Fibroblast of pulmonary artery (primary cell): ENCODE results near the gene SLC7A6.

Experiments
- DNase-seq: peaks from one replicate; pipeline ENCODE4 v3.0.0-alpha.2; 2010; ENCODE audit warnings: low read depth
- H3K4me3 ChIP-seq: replicated peaks from 2 replicates; pipeline ENCODE4 v1.5.1; 2011; ENCODE audit warnings: low read depth, mild to moderate bottlenecking, control low read depth, low read length, moderate library complexity
- TF ChIP-seq, protein P1 (sequence below): IDR thresholded peaks from 2 replicates; pipeline ENCODE4 v1.5.1; 2011; ENCODE audit warnings: mild to moderate bottlenecking, control low read depth, low read length, inconsistent platforms; ENCODE audit errors: missing control alignments

Gene SLC7A6

DNA sequence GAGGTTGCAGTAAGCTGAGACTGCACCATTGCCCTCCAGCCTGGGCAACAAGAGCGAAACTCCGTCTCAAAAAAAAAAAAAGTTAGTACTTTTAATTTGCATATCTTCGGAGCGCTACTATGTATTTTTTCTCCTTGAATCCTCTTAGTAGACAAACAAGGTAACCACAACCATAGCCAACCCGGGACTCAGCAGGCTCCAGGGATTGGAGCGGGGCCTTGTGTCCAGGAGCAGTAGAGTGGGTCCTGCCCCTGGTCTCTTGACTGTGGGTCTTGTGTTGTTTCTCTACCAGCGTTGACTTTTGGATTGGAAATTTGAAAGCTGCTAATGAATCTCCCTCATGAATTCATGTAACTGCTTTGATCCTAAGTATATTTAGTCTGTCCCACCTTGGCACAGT is 78.8 kb downstream of the SLC7A6 start:
- H3K4me3 ChIP-seq, result no peak overlapping the region
- no peak for DNase-seq
- TF ChIP-seq, protein P1, sequence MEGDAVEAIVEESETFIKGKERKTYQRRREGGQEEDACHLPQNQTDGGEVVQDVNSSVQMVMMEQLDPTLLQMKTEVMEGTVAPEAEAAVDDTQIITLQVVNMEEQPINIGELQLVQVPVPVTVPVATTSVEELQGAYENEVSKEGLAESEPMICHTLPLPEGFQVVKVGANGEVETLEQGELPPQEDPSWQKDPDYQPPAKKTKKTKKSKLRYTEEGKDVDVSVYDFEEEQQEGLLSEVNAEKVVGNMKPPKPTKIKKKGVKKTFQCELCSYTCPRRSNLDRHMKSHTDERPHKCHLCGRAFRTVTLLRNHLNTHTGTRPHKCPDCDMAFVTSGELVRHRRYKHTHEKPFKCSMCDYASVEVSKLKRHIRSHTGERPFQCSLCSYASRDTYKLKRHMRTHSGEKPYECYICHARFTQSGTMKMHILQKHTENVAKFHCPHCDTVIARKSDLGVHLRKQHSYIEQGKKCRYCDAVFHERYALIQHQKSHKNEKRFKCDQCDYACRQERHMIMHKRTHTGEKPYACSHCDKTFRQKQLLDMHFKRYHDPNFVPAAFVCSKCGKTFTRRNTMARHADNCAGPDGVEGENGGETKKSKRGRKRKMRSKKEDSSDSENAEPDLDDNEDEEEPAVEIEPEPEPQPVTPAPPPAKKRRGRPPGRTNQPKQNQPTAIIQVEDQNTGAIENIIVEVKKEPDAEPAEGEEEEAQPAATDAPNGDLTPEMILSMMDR, result no peak

DNA sequence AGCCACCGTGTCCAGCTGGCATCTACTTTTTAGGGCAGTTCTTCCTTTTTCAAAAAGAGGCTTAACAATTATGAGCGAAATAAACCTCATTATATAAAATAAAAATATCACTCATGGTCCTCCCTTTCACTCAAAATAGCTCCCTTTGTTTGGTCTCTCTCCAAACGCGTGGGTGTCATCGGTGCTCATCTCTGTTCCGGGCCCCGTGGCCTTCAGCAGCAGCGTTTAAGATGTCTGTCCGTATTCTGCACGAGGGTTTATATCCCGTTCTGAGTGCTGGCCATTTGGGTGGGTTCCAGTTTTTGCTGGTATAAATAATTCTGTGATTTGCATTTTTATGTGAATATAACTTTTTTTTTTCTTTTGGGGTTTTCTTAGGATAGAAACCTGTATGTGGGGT is 79.9 kb downstream of the SLC7A6 start:
- TF ChIP-seq, protein P1, result no peak
- no peak for DNase-seq
- no peak overlapping the region for H3K4me3 ChIP-seq

- no peak for DNase-seq
- TF ChIP-seq, protein P1, result no peak
- H3K4me3 ChIP-seq, result no peak overlapping the region
Measured at GRCh38 chr16:68345351-68345810, 81.1 kb downstream of the SLC7A6 start.

GRCh38 chr16:68345958-68346635 is 81.8 kb downstream of the SLC7A6 start:
- TF ChIP-seq, protein P1, result no peak
- no peak for DNase-seq
- no peak overlapping the region for H3K4me3 ChIP-seq

GRCh38 chr16:68346892-68347480 is 82.7 kb downstream of the SLC7A6 start:
- TF ChIP-seq, protein P1, result no peak
- H3K4me3 ChIP-seq, result no peak overlapping the region
- DNase-seq, result no peak

GRCh38 chr16:68347605-68348004 is 83.3 kb downstream of the SLC7A6 start:
- DNase-seq, result no peak
- TF ChIP-seq, protein P1, result no peak

More at GRCh38 chr16:68347605-68348004, 83.3 kb downstream of the SLC7A6 start:
- H3K4me3 ChIP-seq, result no peak overlapping the region
